H1 (cell line): Measurements from ENCODE around the gene MGME1.
A peak's percentile ranks its signal among the peaks of the same experiment; 100 is the strongest.

Experiments
- CBX8 ChIP-seq: fragments of 300-800, 300-1000 bp; sonication (generic); IDR thresholded peaks from 2 replicates; pipeline ENCODE4 v1.7.1; 2016; ENCODE audit warnings: low read depth, low read length, borderline replicate concordance
- EP300 ChIP-seq, 2 experiments: IDR thresholded peaks; 1 replicate in 1 of 2; 2 replicates in 1 of 2; pipeline ENCODE4 v1.6.1; 2011 to 2012; ENCODE audit warnings: low read depth in 2 of 2, low read length in 2 of 2, mild to moderate bottlenecking in 2 of 2, borderline replicate concordance in 1 of 2, inconsistent platforms in 1 of 2, moderate library complexity in 1 of 2
- KDM4A ChIP-seq: IDR thresholded peaks from one replicate; pipeline ENCODE4 v1.7.1; 2012; ENCODE audit warnings: low read depth, mild to moderate bottlenecking, moderate library complexity, low read length, inconsistent platforms; ENCODE audit not compliant: severe bottlenecking
- POLR2A ChIP-seq, 2 experiments: IDR thresholded peaks; 1 replicate in 1 of 2; 2 replicates in 1 of 2; pipeline ENCODE4 v1.6.1; 2011; ENCODE audit warnings: low read depth in 2 of 2, low read length in 2 of 2, mild to moderate bottlenecking in 2 of 2; ENCODE audit errors: control extremely low read depth in 1 of 2
- POLR2AphosphoS5 ChIP-seq: IDR thresholded peaks from 2 replicates; pipeline ENCODE4 v1.6.1; 2011; ENCODE audit warnings: low read depth, low read length
- RAD21 ChIP-seq, 2 experiments: IDR thresholded peaks in 1 of 2; conservative IDR thresholded peaks in 1 of 2; 2 replicates each; pipeline ENCODE4 v1.6.1; 2011; ENCODE audit warnings: low read depth in 2 of 2, low read length in 2 of 2, improper control_type of control experiment in 1 of 2, inconsistent platforms in 1 of 2, mild to moderate bottlenecking in 1 of 2, moderate library complexity in 1 of 2
- RBBP5 ChIP-seq: IDR thresholded peaks from 2 replicates; pipeline ENCODE4 v1.7.1; 2012; ENCODE audit warnings: low read depth, mild to moderate bottlenecking, inconsistent platforms, low read length, moderate library complexity, borderline replicate concordance
- SP2 ChIP-seq: IDR thresholded peaks from 2 replicates; pipeline ENCODE4 v1.6.1; 2012; ENCODE audit warnings: mild to moderate bottlenecking, low read length, inconsistent platforms
- SRF ChIP-seq: IDR thresholded peaks from 2 replicates; pipeline ENCODE4 v1.6.1; 2011; ENCODE audit warnings: mild to moderate bottlenecking, low read depth, low read length, moderate library complexity
- TAF1 ChIP-seq: IDR thresholded peaks from 2 replicates; pipeline ENCODE4 v1.6.1; 2011; ENCODE audit warnings: mild to moderate bottlenecking, low read depth, low read length
- YY1 ChIP-seq: IDR thresholded peaks from 2 replicates; pipeline ENCODE4 v1.6.1; 2011; ENCODE audit warnings: low read depth, mild to moderate bottlenecking, low read length
- ZNF274 ChIP-seq: IDR thresholded peaks from 2 replicates; pipeline ENCODE4 v1.7.0; 2012; ENCODE audit warnings: low read length, borderline replicate concordance; ENCODE audit errors: extremely low read depth
- TF ChIP-seq, protein P1 (sequence below), 3 experiments: IDR thresholded peaks; 1 replicate in 2 of 3; 2 replicates in 1 of 3; pipeline versions ENCODE4 v1.5.1 to v1.6.1; 2011; ENCODE audit warnings: low read length in 3 of 3, mild to moderate bottlenecking in 3 of 3, inconsistent platforms in 2 of 3, low read depth in 1 of 3, moderate library complexity in 1 of 3; ENCODE audit not compliant: insufficient read depth in 1 of 3; ENCODE audit errors: control extremely low read depth in 1 of 3
- TF ChIP-seq, protein P2 (sequence below): IDR thresholded peaks from 2 replicates; pipeline ENCODE4 v1.6.1; 2011; ENCODE audit warnings: low read length, improper control_type of control experiment

DNA sequence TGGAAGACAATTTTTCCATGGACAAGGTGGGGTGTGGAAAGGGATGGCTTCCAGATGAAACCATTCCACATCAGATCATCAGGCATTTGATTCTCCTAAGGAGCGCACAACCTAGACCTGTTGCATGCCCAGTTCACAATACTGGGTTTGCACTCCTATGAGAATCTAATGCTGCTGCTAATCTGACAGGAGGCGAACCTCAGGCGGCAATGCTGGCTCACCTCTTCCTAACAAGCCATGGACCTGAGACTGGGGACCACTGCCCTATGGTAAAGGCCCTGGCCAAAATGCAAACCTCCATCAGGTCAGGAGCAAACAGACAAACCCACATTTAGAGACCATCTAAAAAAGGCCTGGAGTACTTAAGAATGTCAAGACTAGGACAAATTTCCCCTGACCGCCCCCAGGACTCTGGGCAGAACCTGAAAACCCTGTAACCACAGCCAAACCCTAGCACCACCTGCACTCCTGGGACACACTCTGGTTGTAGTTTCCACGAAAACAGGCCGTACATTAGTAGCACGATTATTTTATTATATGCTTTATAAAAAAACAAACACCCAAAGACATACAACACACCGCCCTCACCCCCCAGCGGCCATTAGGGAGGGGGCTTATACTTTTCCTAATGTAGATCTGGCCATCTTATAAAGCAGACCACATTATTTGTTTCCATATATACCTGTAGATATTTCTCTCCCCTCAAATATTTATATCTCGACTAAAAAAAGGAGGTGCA, 27.6 kb upstream of the MGME1 start:
- TF ChIP-seq TAF1 (no peak), RAD21 (IDR thresholded peaks at IDR 0.05 in 1 of 2, conservative IDR thresholded peaks at IDR 0.05 in 1 of 2; ENCODE audit: low read depth in 2 of 2, low read length in 2 of 2) (no peak), POLR2A (IDR thresholded peaks at IDR 0.05; ENCODE audit: control extremely low read depth in 1 of 2, low read depth in 2 of 2, low read length in 2 of 2) (peak in 1 of 2 experiments; percentile 66; a peak in 2 of 3 replicates), RBBP5 (no peak), ZNF274 (no peak), POLR2AphosphoS5 (peak; percentile 76), CBX8 (no peak), YY1 (no peak), EP300 (IDR thresholded peaks at IDR 0.05; ENCODE audit: borderline replicate concordance in 1 of 2, low read depth in 2 of 2, low read length in 2 of 2) (no peak), KDM4A (no peak), SP2 (no peak), SRF (no peak)
- TF ChIP-seq, protein P1, sequence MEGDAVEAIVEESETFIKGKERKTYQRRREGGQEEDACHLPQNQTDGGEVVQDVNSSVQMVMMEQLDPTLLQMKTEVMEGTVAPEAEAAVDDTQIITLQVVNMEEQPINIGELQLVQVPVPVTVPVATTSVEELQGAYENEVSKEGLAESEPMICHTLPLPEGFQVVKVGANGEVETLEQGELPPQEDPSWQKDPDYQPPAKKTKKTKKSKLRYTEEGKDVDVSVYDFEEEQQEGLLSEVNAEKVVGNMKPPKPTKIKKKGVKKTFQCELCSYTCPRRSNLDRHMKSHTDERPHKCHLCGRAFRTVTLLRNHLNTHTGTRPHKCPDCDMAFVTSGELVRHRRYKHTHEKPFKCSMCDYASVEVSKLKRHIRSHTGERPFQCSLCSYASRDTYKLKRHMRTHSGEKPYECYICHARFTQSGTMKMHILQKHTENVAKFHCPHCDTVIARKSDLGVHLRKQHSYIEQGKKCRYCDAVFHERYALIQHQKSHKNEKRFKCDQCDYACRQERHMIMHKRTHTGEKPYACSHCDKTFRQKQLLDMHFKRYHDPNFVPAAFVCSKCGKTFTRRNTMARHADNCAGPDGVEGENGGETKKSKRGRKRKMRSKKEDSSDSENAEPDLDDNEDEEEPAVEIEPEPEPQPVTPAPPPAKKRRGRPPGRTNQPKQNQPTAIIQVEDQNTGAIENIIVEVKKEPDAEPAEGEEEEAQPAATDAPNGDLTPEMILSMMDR (IDR thresholded peaks at IDR 0.05; ENCODE audit: control extremely low read depth in 1 of 3, insufficient read depth in 1 of 3, low read depth in 1 of 3, low read length in 3 of 3), result no peak
- TF ChIP-seq, protein P2, sequence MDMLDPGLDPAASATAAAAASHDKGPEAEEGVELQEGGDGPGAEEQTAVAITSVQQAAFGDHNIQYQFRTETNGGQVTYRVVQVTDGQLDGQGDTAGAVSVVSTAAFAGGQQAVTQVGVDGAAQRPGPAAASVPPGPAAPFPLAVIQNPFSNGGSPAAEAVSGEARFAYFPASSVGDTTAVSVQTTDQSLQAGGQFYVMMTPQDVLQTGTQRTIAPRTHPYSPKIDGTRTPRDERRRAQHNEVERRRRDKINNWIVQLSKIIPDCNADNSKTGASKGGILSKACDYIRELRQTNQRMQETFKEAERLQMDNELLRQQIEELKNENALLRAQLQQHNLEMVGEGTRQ, result no peak
